Adipocyte (in vitro differentiated cells): ENCODE data around the gene ASCC3.
A peak's percentile ranks its signal among the peaks of the same experiment; 100 is the strongest.
"Not testable (repeated sequence)": the region's sequence is repeated elsewhere in the genome, so short reads cannot be mapped to it uniquely, and the experiment has no call there.

ENCODE experiments used
- DNase-seq: peaks from one replicate; pipeline ENCODE4 v3.0.0-alpha.2; 2015; ENCODE audit warnings: low read depth
- H3K27me3 ChIP-seq: replicated peaks from 2 replicates; pipeline ENCODE4 v1.7.0; 2013; ENCODE audit warnings: mild to moderate bottlenecking, low read length, moderate library complexity; ENCODE audit not compliant: control insufficient read depth, insufficient read depth
- H3K36me3 ChIP-seq: 2 replicates; pipeline ENCODE4 v1.7.0; 2013; ENCODE audit warnings: low read length, mild to moderate bottlenecking, moderate library complexity; ENCODE audit not compliant: control insufficient read depth, insufficient read depth, severe bottlenecking
- H3K4me1 ChIP-seq: 2 replicates; pipeline ENCODE4 v1.7.0; 2013; ENCODE audit warnings: mild to moderate bottlenecking, low read length, moderate library complexity; ENCODE audit not compliant: control insufficient read depth, insufficient read depth
- H3K4me3 ChIP-seq: 2 replicates; pipeline ENCODE4 v1.7.0; 2013; ENCODE audit warnings: mild to moderate bottlenecking, low read length, moderate library complexity
- H3K9ac ChIP-seq: 2 replicates; pipeline ENCODE4 v1.7.0; 2013; ENCODE audit warnings: mild to moderate bottlenecking, low read length, moderate library complexity
- H3K9me3 ChIP-seq: 2 replicates; pipeline ENCODE4 v1.7.0; 2013; ENCODE audit warnings: mild to moderate bottlenecking, low read length, moderate library complexity; ENCODE audit not compliant: control insufficient read depth

The ASCC3 gene

DNA sequence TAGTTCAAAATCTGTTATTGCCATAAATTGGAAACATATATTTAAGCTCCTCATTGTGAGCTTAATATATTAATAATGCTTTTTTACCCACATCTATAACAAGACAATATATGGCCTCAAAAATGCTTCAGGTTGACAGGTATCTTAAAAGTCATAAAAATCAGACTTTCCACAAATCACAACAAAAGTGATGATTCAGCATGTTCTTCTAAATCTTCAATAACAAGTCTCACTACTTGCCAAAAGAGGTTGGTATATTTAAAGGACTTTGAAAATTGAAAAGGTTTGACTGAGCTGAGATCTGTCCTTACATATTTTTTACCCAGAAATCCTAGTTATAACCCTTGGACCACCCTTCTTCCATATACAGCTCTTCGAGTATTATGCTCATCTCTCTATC lies 41.7 kb downstream of the ASCC3 start:
- Histone ChIP-seq H3K9me3 (no peaks in the 10 kb centered on the region), H3K4me1 (no peaks in the 10 kb centered on the region), H3K36me3 (peaks cover 4% of the 10 kb centered on the region), H3K4me3 (no peak overlapping the region), H3K9ac (no peak overlapping the region), H3K27me3 (no peaks in the 10 kb centered on the region)
- DNase-seq, result no peak

DNA sequence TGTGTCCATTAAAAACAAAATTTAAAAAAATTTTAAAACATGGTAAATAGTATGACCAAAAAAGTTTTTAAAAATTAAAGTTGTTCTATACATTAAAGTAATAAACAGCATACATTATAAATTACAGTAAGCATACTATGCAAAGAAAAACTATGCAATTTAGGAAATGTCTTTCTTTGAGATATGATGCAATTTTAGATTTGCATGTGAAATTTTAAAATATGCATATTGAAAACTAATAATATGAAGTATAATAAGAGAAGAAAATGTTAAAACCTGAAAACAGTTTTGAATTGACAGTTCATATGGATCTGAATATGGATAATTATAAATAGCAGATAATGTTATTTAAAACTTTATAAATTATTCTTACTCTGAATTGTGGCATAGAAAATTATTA lies 43.1 kb downstream of the ASCC3 start:
- H3K9me3 ChIP-seq, result no peaks in the 10 kb centered on the region
- peaks cover 4% of the 10 kb centered on the region for H3K36me3 ChIP-seq
- H3K9ac ChIP-seq, result no peak overlapping the region
- H3K4me1 ChIP-seq, result peaks cover 3% of the 10 kb centered on the region
- no peaks in the 10 kb centered on the region for H3K27me3 ChIP-seq
- no peak for DNase-seq
- no peak overlapping the region for H3K4me3 ChIP-seq

DNA sequence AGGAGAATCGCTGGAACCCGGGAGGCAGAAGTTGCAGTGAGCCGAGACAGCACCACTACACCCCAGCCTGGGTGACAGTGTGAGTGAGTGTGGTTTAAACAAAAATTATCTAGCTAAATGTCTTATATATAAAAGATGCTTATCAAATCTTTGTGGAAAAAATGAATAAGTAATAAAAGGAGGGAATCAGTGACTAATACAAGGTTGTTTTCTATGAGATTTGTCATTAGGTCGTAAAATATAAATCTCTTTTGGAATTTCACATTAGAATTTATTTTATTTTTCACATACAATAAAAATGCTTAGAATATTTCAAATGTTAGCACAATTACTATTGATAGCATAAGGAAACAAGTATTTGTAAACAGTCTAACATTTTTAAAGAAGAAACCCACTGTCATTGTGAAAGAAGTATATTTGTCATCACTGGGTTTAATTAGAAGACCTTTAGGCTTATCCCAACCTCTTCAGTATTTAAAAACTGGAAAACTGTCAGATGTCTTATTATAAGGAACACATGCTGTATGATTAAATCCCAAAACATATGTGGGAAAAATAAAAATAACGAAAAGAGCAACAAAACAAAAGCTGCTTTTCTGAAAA lies 47.1 kb downstream of the ASCC3 start:
- Histone ChIP-seq H3K27me3 (no peaks in the 10 kb centered on the region), H3K4me1 (peaks cover 3% of the 10 kb centered on the region), H3K4me3 (no peak overlapping the region), H3K9me3 (no peaks in the 10 kb centered on the region), H3K36me3 (peaks cover 4% of the 10 kb centered on the region), H3K9ac (no peak overlapping the region)
- DNase-seq, result no peak

DNA sequence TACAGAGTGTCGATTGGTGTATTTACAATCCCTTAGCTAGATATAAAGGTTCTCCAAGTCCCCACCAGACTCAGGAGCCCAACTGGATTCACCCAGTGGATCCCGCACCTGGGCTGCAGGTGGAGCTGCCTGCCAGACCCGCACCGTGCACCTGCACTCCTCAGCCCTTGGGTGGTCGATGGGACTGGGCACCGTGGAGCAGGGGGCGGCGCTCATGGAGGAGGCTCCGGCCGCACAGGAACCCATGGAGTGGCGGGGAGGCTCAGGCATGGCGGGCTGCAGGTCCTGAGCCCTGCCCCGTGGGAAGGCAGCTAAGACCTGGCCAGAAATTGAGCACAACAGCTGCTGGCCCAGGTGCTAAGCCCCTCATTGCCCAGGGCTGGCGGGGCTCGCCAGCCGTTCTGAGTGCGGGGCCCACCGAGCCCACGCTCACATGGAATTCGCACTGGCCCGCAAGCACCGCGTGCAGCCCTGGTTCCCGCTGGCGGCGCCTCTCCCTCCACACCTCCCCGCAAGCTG lies 52.0 kb downstream of the ASCC3 start:
- H3K9me3 ChIP-seq, H3K4me3 ChIP-seq, H3K9ac ChIP-seq, DNase-seq, H3K27me3 ChIP-seq, H3K4me1 ChIP-seq, H3K36me3 ChIP-seq: not testable (repeated sequence)

DNA sequence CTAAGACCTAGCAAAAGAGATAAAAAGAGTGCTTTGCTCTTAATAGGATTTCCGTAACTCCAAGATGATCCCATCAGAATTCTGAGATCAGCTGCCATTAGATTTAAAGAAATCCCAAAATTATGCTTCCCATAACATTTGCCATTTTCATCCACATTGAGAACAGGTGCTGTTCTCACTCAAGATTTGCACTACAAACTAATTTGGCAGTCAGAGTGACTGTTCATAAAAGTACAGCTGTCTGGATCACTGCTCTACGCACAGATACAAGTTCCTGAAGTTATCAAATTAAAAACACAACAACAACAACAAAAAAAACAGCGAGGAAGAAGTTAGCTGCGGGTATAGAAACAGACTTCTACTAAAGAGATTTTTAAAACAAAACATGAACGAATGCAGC lies 58.1 kb downstream of the ASCC3 start:
- H3K4me3 ChIP-seq, result no peak overlapping the region
- DNase-seq, result no peak

DNA sequence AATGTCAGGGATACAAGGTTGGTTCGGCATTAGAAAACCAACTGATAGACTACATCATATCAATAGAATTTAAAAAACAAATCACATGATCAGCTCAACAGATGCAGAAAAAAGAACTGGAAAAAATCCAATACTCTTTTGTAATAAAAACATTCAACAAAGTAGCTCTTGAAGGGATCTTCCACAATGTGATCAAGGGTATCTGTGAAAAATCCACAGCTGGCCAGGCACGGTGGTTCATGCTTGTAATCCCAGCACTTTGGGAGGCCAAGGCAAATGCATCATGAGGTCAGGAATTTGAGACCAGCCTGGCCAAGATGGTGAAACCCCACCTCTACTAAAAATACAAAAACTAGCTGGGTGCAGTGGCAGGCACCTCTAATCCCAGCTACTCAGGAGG lies 63.1 kb downstream of the ASCC3 start:
- H3K9ac ChIP-seq, result no peak overlapping the region
- H3K36me3 ChIP-seq, result no peaks in the 10 kb centered on the region
- no peak for DNase-seq
- no peaks in the 10 kb centered on the region for H3K9me3 ChIP-seq
- no peaks in the 10 kb centered on the region for H3K4me1 ChIP-seq
- H3K4me3 ChIP-seq, result no peak overlapping the region
- no peaks in the 10 kb centered on the region for H3K27me3 ChIP-seq

More for the DNA sequence above, 58.1 kb downstream of the ASCC3 start:
- Histone ChIP-seq H3K9me3 (no peaks in the 10 kb centered on the region), H3K36me3 (peaks cover under 1% of the 10 kb centered on the region), H3K4me1 (no peaks in the 10 kb centered on the region), H3K27me3 (no peaks in the 10 kb centered on the region), H3K9ac (no peak overlapping the region)

DNA sequence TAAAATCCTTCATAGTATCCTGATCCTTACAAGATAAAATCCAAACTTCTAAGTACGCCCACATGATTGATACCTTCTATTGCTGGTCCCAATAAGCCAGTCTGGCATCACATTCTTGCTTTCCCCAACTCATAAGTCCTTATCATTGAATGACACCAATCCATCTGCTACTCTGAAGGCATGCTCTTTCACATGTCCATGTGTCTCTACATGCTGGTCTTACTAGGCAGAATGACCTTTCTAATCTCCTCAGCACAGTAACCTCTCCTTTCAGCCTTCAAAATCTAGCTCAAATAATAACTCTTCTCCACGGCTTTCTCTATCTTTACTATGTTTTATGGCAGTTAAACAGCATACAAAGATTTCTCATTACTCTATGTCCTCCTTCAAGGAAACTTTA lies 71.1 kb downstream of the ASCC3 start:
- Histone ChIP-seq H3K9me3 (no peaks in the 10 kb centered on the region), H3K4me1 (no peaks in the 10 kb centered on the region), H3K36me3 (peaks cover 8% of the 10 kb centered on the region), H3K27me3 (no peaks in the 10 kb centered on the region), H3K9ac (no peak overlapping the region), H3K4me3 (no peak overlapping the region)
- no peak for DNase-seq

DNA sequence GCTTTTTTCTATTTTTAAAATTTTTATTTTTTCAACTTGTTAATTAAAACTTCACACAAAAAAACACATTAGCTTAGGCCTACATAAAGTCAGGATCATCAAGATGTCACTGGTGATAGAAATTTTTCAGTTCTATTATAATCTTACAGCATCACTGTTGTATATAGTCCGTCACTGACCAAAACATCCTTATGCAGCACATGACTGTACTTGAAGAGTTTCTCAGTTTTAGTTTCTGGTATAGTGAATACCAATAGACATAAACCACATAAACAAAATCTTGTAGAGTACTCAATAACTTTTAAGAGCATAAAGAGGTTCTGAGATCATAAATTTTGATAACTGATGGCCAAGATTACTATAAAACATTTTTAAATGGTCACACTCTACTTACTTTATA lies 71.8 kb downstream of the ASCC3 start:
- Histone ChIP-seq H3K36me3 (peaks cover 13% of the 10 kb centered on the region), H3K4me3 (no peak overlapping the region), H3K27me3 (no peaks in the 10 kb centered on the region), H3K9me3 (no peaks in the 10 kb centered on the region), H3K9ac (no peak overlapping the region), H3K4me1 (no peaks in the 10 kb centered on the region)
- no peak for DNase-seq

DNA sequence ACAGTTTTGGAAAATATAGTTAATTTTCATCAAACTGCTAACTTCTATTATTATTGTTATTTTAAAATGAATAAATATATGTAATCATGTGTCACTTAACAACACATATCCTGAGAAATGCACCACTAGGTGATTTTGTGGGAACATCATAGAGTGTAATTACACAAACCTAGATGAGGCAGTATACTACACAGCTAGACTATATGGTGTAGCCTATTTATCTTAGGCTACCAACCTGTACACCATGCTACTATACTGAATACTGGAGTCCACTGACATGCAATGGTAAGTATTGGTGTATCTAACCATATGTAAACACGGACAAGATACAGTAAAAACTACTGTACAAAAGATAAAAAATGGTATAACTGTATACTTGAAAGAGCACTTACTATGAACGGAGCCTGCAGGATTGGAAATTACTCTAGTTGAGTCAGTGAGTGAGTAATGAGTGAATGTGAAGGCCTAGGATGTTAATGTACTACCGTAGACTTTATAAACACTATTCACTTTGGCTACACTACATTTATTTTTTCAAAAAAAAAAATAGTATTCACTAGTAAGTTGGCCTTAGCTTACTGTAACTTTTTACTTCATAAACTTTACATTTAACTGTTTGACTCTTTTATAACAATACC lies 72.4 kb downstream of the ASCC3 start:
- no peak overlapping the region for H3K4me3 ChIP-seq
- no peaks in the 10 kb centered on the region for H3K4me1 ChIP-seq
- H3K36me3 ChIP-seq, result peaks cover 15% of the 10 kb centered on the region
- no peaks in the 10 kb centered on the region for H3K9me3 ChIP-seq
- no peaks in the 10 kb centered on the region for H3K27me3 ChIP-seq
- peak; percentile 18 for DNase-seq
- no peak overlapping the region for H3K9ac ChIP-seq

DNA sequence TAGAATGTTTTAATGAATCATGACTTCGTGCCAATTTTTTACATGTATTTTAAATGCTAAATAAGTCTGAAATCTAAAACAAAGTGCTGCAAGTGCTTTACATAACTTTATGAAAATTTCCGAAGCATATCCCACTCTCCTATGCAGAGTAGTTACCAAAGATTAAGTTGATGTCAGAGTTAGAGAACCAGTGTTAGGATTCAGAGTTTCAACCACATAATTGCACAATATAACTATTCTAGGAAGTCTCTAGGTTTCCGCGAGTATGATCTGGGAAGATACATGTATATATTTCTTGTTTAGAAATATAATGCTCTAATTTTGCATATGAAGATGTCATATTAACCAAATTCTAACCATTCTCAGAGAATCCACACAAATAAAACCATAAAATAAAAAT lies 74.8 kb downstream of the ASCC3 start:
- H3K27me3 ChIP-seq, result no peaks in the 10 kb centered on the region
- no peak overlapping the region for H3K9ac ChIP-seq

DNA sequence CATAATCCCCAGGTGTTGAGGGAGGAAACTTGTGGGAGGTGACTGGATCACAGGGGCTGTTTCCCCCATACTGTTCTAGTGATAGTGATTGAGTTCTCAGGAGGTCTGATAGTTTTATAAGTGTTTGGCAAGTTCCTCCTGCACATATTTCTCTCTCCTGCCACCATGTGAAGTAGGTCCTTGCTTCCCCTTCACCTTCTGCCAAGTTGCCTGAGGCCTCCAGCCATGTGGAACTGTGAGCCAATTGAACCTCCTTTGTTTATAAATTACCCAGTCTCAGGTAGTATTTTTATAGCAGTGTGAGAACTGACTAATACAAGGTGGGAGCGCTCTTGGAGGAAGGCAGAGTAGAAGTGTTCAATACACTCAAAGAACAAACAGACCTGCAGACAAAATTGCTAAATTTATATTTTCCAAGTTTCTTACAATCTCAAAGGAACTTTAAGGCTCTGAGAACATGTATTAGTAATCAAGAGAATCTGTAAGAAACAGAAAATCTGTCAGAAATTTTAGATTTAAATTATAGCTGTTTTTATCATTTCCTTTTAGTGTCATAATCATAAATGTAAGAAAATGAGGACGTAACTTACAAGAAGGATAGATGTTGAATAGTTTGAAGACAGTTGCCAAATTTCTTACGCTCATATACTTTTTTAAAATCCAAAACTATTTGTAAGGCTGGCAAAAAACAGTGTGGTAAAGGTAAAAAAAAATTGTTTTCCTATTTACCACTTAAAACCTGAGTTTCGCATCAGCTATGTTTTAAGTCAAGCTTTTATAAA lies 77.7 kb downstream of the ASCC3 start:
- Histone ChIP-seq H3K27me3 (no peaks in the 10 kb centered on the region), H3K4me1 (no peaks in the 10 kb centered on the region), H3K4me3 (no peak overlapping the region), H3K9me3 (no peaks in the 10 kb centered on the region), H3K36me3 (peaks cover 32% of the 10 kb centered on the region), H3K9ac (no peak overlapping the region)
- no peak for DNase-seq

More for the DNA sequence above, 74.8 kb downstream of the ASCC3 start:
- Histone ChIP-seq H3K36me3 (peaks cover 15% of the 10 kb centered on the region), H3K4me3 (no peak overlapping the region), H3K4me1 (no peaks in the 10 kb centered on the region), H3K9me3 (no peaks in the 10 kb centered on the region)
- no peak for DNase-seq
